DND-41 (cell line): ENCODE results near the gene HOXA9.

Source experiments
- EZH2 ChIP-seq: IDR thresholded peaks from 3 replicates; pipeline ENCODE4 v1.6.1; 2012; ENCODE audit warnings: borderline replicate concordance, low read depth, mild to moderate bottlenecking, moderate library complexity, low read length, inconsistent platforms; ENCODE audit not compliant: severe bottlenecking
- TF ChIP-seq, protein P1 (sequence below): IDR thresholded peaks from 2 replicates; pipeline ENCODE4 v1.5.1; 2012; ENCODE audit warnings: borderline replicate concordance, low read length, moderate library complexity, mild to moderate bottlenecking; ENCODE audit not compliant: poor library complexity, severe bottlenecking; ENCODE audit errors: extremely low read depth

- TF ChIP-seq EZH2 = no peak
- TF ChIP-seq, protein P1, sequence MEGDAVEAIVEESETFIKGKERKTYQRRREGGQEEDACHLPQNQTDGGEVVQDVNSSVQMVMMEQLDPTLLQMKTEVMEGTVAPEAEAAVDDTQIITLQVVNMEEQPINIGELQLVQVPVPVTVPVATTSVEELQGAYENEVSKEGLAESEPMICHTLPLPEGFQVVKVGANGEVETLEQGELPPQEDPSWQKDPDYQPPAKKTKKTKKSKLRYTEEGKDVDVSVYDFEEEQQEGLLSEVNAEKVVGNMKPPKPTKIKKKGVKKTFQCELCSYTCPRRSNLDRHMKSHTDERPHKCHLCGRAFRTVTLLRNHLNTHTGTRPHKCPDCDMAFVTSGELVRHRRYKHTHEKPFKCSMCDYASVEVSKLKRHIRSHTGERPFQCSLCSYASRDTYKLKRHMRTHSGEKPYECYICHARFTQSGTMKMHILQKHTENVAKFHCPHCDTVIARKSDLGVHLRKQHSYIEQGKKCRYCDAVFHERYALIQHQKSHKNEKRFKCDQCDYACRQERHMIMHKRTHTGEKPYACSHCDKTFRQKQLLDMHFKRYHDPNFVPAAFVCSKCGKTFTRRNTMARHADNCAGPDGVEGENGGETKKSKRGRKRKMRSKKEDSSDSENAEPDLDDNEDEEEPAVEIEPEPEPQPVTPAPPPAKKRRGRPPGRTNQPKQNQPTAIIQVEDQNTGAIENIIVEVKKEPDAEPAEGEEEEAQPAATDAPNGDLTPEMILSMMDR = no peak
These were observed 36.9 kb upstream of the HOXA9 start for GRCh38 chr7:27202018-27202861.
